Neural cell (in vitro differentiated cells): ENCODE measurements around the gene COPS9. TPM values are rescaled to one million over a fixed set of nuclear protein-coding genes. Genes with fewer than 3 reads are reported as not detected.

Experiments used
- H2AFZ ChIP-seq: fragments of 200-600, 300-800 bp; sonication (generic), shearing (Covaris generic); 2 replicates; pipeline ENCODE4 v1.6.0; 2014; ENCODE audit warnings: low read depth, mild to moderate bottlenecking, antibody characterized with exemption, low read length, moderate library complexity
- H3F3A ChIP-seq: fragments of 200-600 bp; shearing (Covaris generic); 2 replicates; pipeline ENCODE4 v1.6.1; 2016; ENCODE audit warnings: mild to moderate bottlenecking, moderate library complexity, mixed read lengths, antibody characterized with exemption, low read length; ENCODE audit not compliant: insufficient read depth, poor library complexity, severe bottlenecking
- H3K27ac ChIP-seq: fragments of 200-600, 300-800 bp; sonication (generic), shearing (Covaris generic); 2 replicates; pipeline ENCODE4 v1.5.1; 2014; ENCODE audit warnings: mild to moderate bottlenecking, low read length, moderate library complexity
- H3K27me3 ChIP-seq: fragments of 300-800, 200-600 bp; sonication (generic), shearing (Covaris generic); 2 replicates; pipeline ENCODE4 v1.6.0; 2014; ENCODE audit warnings: mild to moderate bottlenecking, low read depth, low read length, moderate library complexity; ENCODE audit not compliant: insufficient read depth
- H3K36me3 ChIP-seq: fragments of 300-800, 200-600 bp; sonication (generic), shearing (Covaris generic); 2 replicates; pipeline ENCODE4 v1.5.1; 2014; ENCODE audit warnings: mild to moderate bottlenecking, antibody characterized with exemption, low read length, moderate library complexity; ENCODE audit not compliant: insufficient read depth
- H3K4me2 ChIP-seq: fragments of 300-800, 200-600 bp; sonication (generic), shearing (Covaris generic); 2 replicates; pipeline ENCODE4 v1.6.0; 2014; ENCODE audit warnings: mild to moderate bottlenecking, low read length
- H3K4me3 ChIP-seq: fragments of 300-800, 200-600 bp; sonication (generic), shearing (Covaris generic); 2 replicates; pipeline ENCODE4 v1.5.1; 2014; ENCODE audit warnings: mild to moderate bottlenecking, low read length, moderate library complexity
- H3K79me2 ChIP-seq: fragments of 200-600 bp; shearing (Covaris generic); replicated peaks from 2 replicates; pipeline ENCODE4 v1.6.0; 2014; ENCODE audit warnings: mild to moderate bottlenecking, low read length, moderate library complexity; ENCODE audit not compliant: insufficient read depth
- H3K9ac ChIP-seq: fragments of 300-800, 200-600 bp; sonication (generic), shearing (Covaris generic); 2 replicates; pipeline ENCODE4 v1.6.1; 2016; ENCODE audit warnings: mild to moderate bottlenecking, low read length, mixed read lengths
- H3K9me2 ChIP-seq: fragments of 200-600 bp; shearing (Covaris generic); 2 replicates; pipeline ENCODE4 v1.6.1; 2016; ENCODE audit warnings: mild to moderate bottlenecking, low read length, mixed read lengths; ENCODE audit not compliant: insufficient read depth
- H3K9me3 ChIP-seq: fragments of 200-600, 300-800 bp; sonication (generic), shearing (Covaris generic); 2 replicates; pipeline ENCODE4 v1.6.1; 2016; ENCODE audit warnings: mild to moderate bottlenecking, mixed run types, low read length, moderate library complexity, mixed read lengths
- H4K20me1 ChIP-seq: fragments of 200-600 bp; shearing (Covaris generic); 2 replicates; pipeline ENCODE4 v1.6.1; 2016; ENCODE audit warnings: mild to moderate bottlenecking, mixed run types; ENCODE audit not compliant: insufficient read depth
- EP300 ChIP-seq: fragments of 450-650 bp; conservative IDR thresholded peaks from 2 replicates; pipeline ENCODE4 v1.6.1; 2014; ENCODE audit warnings: antibody characterized with exemption, mild to moderate bottlenecking, moderate library complexity; ENCODE audit not compliant: poor library complexity, severe bottlenecking
- EZH2 ChIP-seq: fragments of 200-600, 300-800 bp; shearing (Covaris generic), sonication (generic); IDR thresholded peaks from 2 replicates; pipeline ENCODE4 v1.6.1; 2014; ENCODE audit warnings: antibody characterized with exemption, low read length, borderline replicate concordance, mild to moderate bottlenecking; ENCODE audit not compliant: insufficient read depth, poor library complexity, severe bottlenecking
- MXI1 ChIP-seq: fragments of 450-650 bp; conservative IDR thresholded peaks from 2 replicates; pipeline ENCODE4 v1.6.1; 2014; ENCODE audit warnings: antibody characterized with exemption, mild to moderate bottlenecking; ENCODE audit not compliant: poor library complexity, severe bottlenecking
- POLR2AphosphoS5 ChIP-seq: IDR thresholded peaks from 2 replicates; pipeline ENCODE4 v1.6.1; 2012
- RAD21 ChIP-seq: fragments of 450-650 bp; conservative IDR thresholded peaks from 2 replicates; pipeline ENCODE4 v1.6.1; 2014; ENCODE audit warnings: antibody characterized with exemption, mild to moderate bottlenecking, moderate library complexity
- SMC3 ChIP-seq: fragments of 450-650 bp; conservative IDR thresholded peaks from 2 replicates; pipeline ENCODE4 v1.6.1; 2014; ENCODE audit warnings: antibody characterized with exemption, mild to moderate bottlenecking, moderate library complexity; ENCODE audit not compliant: poor library complexity
- TAF1 ChIP-seq: IDR thresholded peaks from 2 replicates; pipeline ENCODE4 v1.6.1; 2012; ENCODE audit warnings: low read depth
- polyA plus RNA-seq: library from polyadenylated mRNA; depleted of rRNA; stranded (reverse); fragments of >200 nt; gene quantifications from 2 replicates; pipeline ENCODE4 v1.2.3, GENCODE V29; 2014
- TF ChIP-seq, protein P1 (sequence below): IDR thresholded peaks from 2 replicates; pipeline ENCODE4 v1.6.1; 2012; ENCODE audit warnings: borderline replicate concordance
- TF ChIP-seq, protein P2 (sequence below): fragments of 450-650 bp; IDR thresholded peaks from 2 replicates; pipeline ENCODE4 v1.5.1; 2014; ENCODE audit warnings: antibody characterized with exemption, mild to moderate bottlenecking, moderate library complexity; ENCODE audit not compliant: poor library complexity, severe bottlenecking

The COPS9 gene
- polyA plus RNA-seq, 1 donor from 2014 or later = 359 TPM

GRCh38 chr2:240105982-240106381 is 30.1 kb downstream of the COPS9 start:
- no peak overlapping the region for H3K4me3 ChIP-seq
- no peak overlapping the region for H3K4me2 ChIP-seq
- no peak overlapping the region for H2AFZ ChIP-seq
- TF ChIP-seq, protein P1, sequence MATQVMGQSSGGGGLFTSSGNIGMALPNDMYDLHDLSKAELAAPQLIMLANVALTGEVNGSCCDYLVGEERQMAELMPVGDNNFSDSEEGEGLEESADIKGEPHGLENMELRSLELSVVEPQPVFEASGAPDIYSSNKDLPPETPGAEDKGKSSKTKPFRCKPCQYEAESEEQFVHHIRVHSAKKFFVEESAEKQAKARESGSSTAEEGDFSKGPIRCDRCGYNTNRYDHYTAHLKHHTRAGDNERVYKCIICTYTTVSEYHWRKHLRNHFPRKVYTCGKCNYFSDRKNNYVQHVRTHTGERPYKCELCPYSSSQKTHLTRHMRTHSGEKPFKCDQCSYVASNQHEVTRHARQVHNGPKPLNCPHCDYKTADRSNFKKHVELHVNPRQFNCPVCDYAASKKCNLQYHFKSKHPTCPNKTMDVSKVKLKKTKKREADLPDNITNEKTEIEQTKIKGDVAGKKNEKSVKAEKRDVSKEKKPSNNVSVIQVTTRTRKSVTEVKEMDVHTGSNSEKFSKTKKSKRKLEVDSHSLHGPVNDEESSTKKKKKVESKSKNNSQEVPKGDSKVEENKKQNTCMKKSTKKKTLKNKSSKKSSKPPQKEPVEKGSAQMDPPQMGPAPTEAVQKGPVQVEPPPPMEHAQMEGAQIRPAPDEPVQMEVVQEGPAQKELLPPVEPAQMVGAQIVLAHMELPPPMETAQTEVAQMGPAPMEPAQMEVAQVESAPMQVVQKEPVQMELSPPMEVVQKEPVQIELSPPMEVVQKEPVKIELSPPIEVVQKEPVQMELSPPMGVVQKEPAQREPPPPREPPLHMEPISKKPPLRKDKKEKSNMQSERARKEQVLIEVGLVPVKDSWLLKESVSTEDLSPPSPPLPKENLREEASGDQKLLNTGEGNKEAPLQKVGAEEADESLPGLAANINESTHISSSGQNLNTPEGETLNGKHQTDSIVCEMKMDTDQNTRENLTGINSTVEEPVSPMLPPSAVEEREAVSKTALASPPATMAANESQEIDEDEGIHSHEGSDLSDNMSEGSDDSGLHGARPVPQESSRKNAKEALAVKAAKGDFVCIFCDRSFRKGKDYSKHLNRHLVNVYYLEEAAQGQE = no peak
- TF ChIP-seq SMC3 = no peak
- no peak for TF ChIP-seq MXI1
- TF ChIP-seq EP300 = no peak
- no peak for TF ChIP-seq POLR2AphosphoS5
- TF ChIP-seq, protein P2, sequence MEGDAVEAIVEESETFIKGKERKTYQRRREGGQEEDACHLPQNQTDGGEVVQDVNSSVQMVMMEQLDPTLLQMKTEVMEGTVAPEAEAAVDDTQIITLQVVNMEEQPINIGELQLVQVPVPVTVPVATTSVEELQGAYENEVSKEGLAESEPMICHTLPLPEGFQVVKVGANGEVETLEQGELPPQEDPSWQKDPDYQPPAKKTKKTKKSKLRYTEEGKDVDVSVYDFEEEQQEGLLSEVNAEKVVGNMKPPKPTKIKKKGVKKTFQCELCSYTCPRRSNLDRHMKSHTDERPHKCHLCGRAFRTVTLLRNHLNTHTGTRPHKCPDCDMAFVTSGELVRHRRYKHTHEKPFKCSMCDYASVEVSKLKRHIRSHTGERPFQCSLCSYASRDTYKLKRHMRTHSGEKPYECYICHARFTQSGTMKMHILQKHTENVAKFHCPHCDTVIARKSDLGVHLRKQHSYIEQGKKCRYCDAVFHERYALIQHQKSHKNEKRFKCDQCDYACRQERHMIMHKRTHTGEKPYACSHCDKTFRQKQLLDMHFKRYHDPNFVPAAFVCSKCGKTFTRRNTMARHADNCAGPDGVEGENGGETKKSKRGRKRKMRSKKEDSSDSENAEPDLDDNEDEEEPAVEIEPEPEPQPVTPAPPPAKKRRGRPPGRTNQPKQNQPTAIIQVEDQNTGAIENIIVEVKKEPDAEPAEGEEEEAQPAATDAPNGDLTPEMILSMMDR = no peak
- TF ChIP-seq TAF1 = no peak
- TF ChIP-seq EZH2 = no peak
- no peak for TF ChIP-seq RAD21
- no peaks in the 10 kb centered on the region for H3K27me3 ChIP-seq
- H3F3A ChIP-seq = no peaks in the 10 kb centered on the region
- no peaks in the 10 kb centered on the region for H3K36me3 ChIP-seq
- H3K9me3 ChIP-seq = no peaks in the 10 kb centered on the region
- no peaks in the 10 kb centered on the region for H3K79me2 ChIP-seq
- H3K9ac ChIP-seq = no peak overlapping the region
- no peaks in the 10 kb centered on the region for H3K9me2 ChIP-seq
- no peaks in the 10 kb centered on the region for H4K20me1 ChIP-seq
- H3K27ac ChIP-seq = no peak overlapping the region

DNA sequence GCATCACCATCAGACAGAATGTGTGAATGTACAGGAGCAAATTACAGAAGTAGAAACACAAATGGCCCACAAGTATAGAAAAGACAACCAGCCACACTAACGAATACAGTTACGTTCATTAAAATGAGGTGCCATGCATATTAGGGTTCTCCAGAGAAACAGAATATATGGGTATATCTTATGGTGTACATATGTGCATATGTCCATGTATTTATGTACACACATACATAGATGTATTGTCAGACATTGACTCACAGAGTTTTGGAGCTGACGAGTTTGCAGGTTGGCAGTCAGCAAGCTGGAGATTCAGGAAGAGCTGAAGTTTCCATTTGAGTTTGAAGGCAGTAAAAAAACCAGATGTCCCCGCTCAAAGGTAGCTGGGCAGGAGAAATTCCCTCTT is 33.0 kb downstream of the COPS9 start:
- Histone ChIP-seq H3K36me3 (no peaks in the 10 kb centered on the region), H3K9ac (no peak overlapping the region), H3K9me3 (no peaks in the 10 kb centered on the region), H3K27me3 (no peaks in the 10 kb centered on the region), H3K9me2 (no peaks in the 10 kb centered on the region), H4K20me1 (no peaks in the 10 kb centered on the region), H3K27ac (no peak overlapping the region), H3K4me3 (no peak overlapping the region), H3F3A (no peaks in the 10 kb centered on the region), H2AFZ (no peak overlapping the region), H3K4me2 (no peak overlapping the region), H3K79me2 (no peaks in the 10 kb centered on the region)
- no peak for TF ChIP-seq EZH2
- no peak for TF ChIP-seq SMC3
- TF ChIP-seq EP300 = no peak
- TF ChIP-seq, protein P2 = no peak
- TF ChIP-seq, protein P1 = no peak
- TF ChIP-seq POLR2AphosphoS5 = no peak
- no peak for TF ChIP-seq TAF1
- no peak for TF ChIP-seq MXI1
- no peak for TF ChIP-seq RAD21
